ENCODE measurements around the gene EGLN3. TPM values are rescaled to one million over a fixed set of nuclear protein-coding genes. Genes with fewer than 3 reads are reported as not detected.

The EGLN3 gene
- total and polyA plus RNA-seq, 2 of the 13 experiments (the other 11 are each of a cell fraction or from before 2014, with no cell fraction given), result 0.18 to 27.3 TPM

DNA sequence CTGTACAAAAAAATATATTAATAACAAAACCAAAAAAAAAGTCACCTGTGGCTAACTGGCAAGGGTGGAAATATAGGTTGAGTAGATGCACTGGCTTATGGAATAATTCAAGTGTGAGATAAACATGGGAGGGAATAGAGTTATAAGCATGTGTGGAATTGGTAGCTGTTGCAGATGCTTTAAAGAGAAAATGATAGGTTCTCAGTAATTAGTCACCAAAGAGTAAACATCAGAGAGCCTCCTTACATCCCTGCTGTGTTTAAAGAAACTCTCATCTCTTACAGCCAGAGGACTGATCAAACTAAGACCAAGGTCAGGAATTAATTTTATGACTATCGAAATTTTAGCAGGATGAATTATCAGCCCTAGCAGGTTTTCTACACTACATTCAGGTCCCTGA lies 70.5 kb downstream of the EGLN3 start:
- in situ Hi-C loops (cut with HindIII; ENCODE audit: extremely low pct_ligation_motif_present, low pct_unique_long_range_greater_than_20kb), result no loop called here
- Histone ChIP-seq H4K20me1 (ENCODE audit: insufficient read depth, low read length) (no peaks in the 10 kb centered on the region), H3K36me3 (replicated peaks in 1 of 2; ENCODE audit: control insufficient read depth in 1 of 2, insufficient read depth in 2 of 2, low read length in 2 of 2) (no peaks in the 10 kb centered on the region), H3K27me3 (ENCODE audit: control insufficient read depth in 1 of 2, insufficient read depth in 2 of 2, low read length in 2 of 2) (no peaks in the 10 kb centered on the region; a peak in 1 of 5 replicates), H2AFZ (ENCODE audit: low read length) (no peak overlapping the region), H3K9ac (ENCODE audit: insufficient read depth, low read depth, low read length) (no peak overlapping the region), H3K79me2 (ENCODE audit: insufficient read depth, low read length) (no peaks in the 10 kb centered on the region), H3K9me3 (ENCODE audit: low read length) (peaks cover 30% of the 10 kb centered on the region), H3K4me1 (ENCODE audit: insufficient read depth, low read length) (no peaks in the 10 kb centered on the region), H3K4me2 (ENCODE audit: low read depth, low read length) (no peak overlapping the region), H3K4me3 (replicated peaks in 1 of 3; ENCODE audit: insufficient read depth in 1 of 3, low read depth in 2 of 3, low read length in 3 of 3) (no peak overlapping the region), H3K27ac (ENCODE audit: extremely low read length, insufficient read depth, low read length) (no peak overlapping the region)
- BruUV-seq (replicated peaks), result no TSS peak
- ATAC-seq (no peak), FAIRE-seq (no peak), DNase-seq (ENCODE audit: low spot score) (no peak)
- TF ChIP-seq ZNF20 (CRISPR knock-in tag; IDR thresholded peaks at IDR 0.05) (no peak), ZNF160 (CRISPR knock-in tag; IDR thresholded peaks at IDR 0.05) (no peak), TEAD2 (CRISPR knock-in tag; IDR thresholded peaks at IDR 0.05) (no peak), ZNF746 (CRISPR knock-in tag; IDR thresholded peaks at IDR 0.05) (no peak), PAWR (CRISPR knock-in tag; IDR thresholded peaks at IDR 0.05; ENCODE audit: borderline replicate concordance) (no peak), ZNF12 (CRISPR knock-in tag; IDR thresholded peaks at IDR 0.05) (no peak)
- 0% methylated on average over 1 of the region's 1 CpG for WGBS (ENCODE audit: low lambda C conversion rate)
- intact Hi-C loops (cut with micrococcal nuclease; ENCODE audit: unreplicated experiment), result no loop called here
- ChIA-PET POLR2A (no interaction called here), CTCF (ENCODE audit: low intra/inter-chr PET ratio, low total read pairs) (no interaction called here)

DNA sequence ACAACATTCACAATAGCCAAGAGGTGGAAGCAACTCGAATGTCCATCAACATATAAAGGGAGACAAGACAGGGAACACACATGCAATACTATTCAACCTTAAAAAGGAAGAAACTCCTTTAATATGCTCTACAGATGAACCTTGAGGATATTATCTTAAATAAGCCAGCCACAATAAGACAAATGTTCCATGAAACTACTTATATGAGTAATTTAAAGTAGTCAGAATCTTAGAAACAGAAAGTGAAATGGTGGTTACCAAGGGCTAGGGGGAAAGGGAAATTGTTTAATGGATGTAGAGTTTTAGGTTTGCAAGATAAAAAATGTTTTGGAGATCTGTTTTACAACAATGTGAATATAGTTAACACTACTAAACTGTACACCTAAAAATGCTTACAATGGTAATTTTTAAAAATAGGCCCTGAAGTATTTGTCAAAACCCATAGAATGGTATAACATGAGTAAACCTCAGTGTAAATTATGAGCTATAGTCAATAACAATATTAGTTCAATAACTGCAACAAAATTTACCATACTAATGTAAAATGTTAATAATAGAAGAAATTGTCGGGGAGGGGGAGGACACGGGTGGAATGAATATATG lies 71.1 kb downstream of the EGLN3 start:
- DNase-seq (ENCODE audit: low spot score) (no peak), ATAC-seq (no peak), FAIRE-seq (no peak)
- Histone ChIP-seq H3K9ac (ENCODE audit: insufficient read depth, low read depth, low read length) (no peak overlapping the region), H3K4me2 (ENCODE audit: low read depth, low read length) (no peak overlapping the region), H3K4me3 (replicated peaks in 1 of 3; ENCODE audit: insufficient read depth in 1 of 3, low read depth in 2 of 3, low read length in 3 of 3) (no peak overlapping the region), H3K79me2 (ENCODE audit: insufficient read depth, low read length) (no peaks in the 10 kb centered on the region), H3K27me3 (ENCODE audit: control insufficient read depth in 1 of 2, insufficient read depth in 2 of 2, low read length in 2 of 2) (no peaks in the 10 kb centered on the region; a peak in 1 of 5 replicates), H2AFZ (ENCODE audit: low read length) (no peak overlapping the region), H3K27ac (ENCODE audit: extremely low read length, insufficient read depth, low read length) (no peak overlapping the region), H3K36me3 (replicated peaks in 1 of 2; ENCODE audit: control insufficient read depth in 1 of 2, insufficient read depth in 2 of 2, low read length in 2 of 2) (no peaks in the 10 kb centered on the region), H3K4me1 (ENCODE audit: insufficient read depth, low read length) (no peaks in the 10 kb centered on the region), H4K20me1 (ENCODE audit: insufficient read depth, low read length) (no peaks in the 10 kb centered on the region), H3K9me3 (ENCODE audit: low read length) (peaks cover 36% of the 10 kb centered on the region)
- WGBS (ENCODE audit: low lambda C conversion rate), result 10% methylated on average over 3 of the region's 3 CpGs
- POLR2A ChIA-PET, result no interaction called here
- TF ChIP-seq, protein P1, sequence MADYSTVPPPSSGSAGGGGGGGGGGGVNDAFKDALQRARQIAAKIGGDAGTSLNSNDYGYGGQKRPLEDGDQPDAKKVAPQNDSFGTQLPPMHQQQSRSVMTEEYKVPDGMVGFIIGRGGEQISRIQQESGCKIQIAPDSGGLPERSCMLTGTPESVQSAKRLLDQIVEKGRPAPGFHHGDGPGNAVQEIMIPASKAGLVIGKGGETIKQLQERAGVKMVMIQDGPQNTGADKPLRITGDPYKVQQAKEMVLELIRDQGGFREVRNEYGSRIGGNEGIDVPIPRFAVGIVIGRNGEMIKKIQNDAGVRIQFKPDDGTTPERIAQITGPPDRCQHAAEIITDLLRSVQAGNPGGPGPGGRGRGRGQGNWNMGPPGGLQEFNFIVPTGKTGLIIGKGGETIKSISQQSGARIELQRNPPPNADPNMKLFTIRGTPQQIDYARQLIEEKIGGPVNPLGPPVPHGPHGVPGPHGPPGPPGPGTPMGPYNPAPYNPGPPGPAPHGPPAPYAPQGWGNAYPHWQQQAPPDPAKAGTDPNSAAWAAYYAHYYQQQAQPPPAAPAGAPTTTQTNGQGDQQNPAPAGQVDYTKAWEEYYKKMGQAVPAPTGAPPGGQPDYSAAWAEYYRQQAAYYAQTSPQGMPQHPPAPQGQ (CRISPR knock-in tag; IDR thresholded peaks at IDR 0.05; ENCODE audit: borderline replicate concordance), result no peak
- TF ChIP-seq MAFF (IDR thresholded peaks at IDR 0.05; ENCODE audit: low read depth, low read length), result peak; percentile 45
- peak; percentile 61 to 83 for TF ChIP-seq MAFK (conservative IDR thresholded peaks at IDR 0.05 in 1 of 2, IDR thresholded peaks at IDR 0.05 in 1 of 2; ENCODE audit: low read length in 2 of 2)
- in situ Hi-C loops (cut with HindIII; ENCODE audit: extremely low pct_ligation_motif_present, low pct_unique_long_range_greater_than_20kb), result no loop called here
- intact Hi-C loops (cut with micrococcal nuclease; ENCODE audit: unreplicated experiment), result no loop called here
- CTCF ChIA-PET (ENCODE audit: low intra/inter-chr PET ratio, low total read pairs), result no interaction called here
- BruUV-seq (replicated peaks), result no TSS peak
